ENCODE data around the gene GYS2.

DNA sequence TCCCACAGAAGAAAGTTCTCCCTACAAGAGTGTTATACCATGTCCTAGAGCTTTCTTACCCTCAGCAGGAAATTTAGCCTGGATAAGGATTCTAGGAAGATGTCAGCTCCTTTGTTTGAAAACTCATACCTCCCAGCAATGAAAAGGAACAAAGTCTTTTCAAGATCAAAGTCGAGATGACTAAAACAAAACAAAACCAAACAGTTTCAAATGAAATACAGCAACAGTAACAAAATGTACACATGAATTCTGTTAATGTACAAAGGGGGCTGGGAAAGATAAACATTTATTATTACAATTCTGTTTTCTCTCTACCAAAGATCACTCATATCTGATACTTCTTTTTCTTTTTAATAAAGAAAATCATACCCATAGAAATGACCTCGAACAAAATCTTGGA is 41.8 kb downstream of the GYS2 start:
- TF ChIP-seq, protein P1, sequence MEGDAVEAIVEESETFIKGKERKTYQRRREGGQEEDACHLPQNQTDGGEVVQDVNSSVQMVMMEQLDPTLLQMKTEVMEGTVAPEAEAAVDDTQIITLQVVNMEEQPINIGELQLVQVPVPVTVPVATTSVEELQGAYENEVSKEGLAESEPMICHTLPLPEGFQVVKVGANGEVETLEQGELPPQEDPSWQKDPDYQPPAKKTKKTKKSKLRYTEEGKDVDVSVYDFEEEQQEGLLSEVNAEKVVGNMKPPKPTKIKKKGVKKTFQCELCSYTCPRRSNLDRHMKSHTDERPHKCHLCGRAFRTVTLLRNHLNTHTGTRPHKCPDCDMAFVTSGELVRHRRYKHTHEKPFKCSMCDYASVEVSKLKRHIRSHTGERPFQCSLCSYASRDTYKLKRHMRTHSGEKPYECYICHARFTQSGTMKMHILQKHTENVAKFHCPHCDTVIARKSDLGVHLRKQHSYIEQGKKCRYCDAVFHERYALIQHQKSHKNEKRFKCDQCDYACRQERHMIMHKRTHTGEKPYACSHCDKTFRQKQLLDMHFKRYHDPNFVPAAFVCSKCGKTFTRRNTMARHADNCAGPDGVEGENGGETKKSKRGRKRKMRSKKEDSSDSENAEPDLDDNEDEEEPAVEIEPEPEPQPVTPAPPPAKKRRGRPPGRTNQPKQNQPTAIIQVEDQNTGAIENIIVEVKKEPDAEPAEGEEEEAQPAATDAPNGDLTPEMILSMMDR (conservative IDR thresholded peaks at IDR 0.05 in 1 of 2, IDR thresholded peaks at IDR 0.05 in 1 of 2; ENCODE audit: low read depth in 1 of 2, low read length in 2 of 2): no peak
- no peak for TF ChIP-seq EZH2 (IDR thresholded peaks at IDR 0.05; ENCODE audit: low read length, missing control alignments)
